Type B pancreatic cell (in vitro differentiated cells): ENCODE data around the gene CARHSP1. TPM values are rescaled to one million over a fixed set of nuclear protein-coding genes. Genes with fewer than 3 reads are reported as not detected.

ENCODE experiments used
- DNase-seq: peaks from one replicate; pipeline ENCODE4 v3.0.0; 2021; ENCODE audit warnings: mixed read lengths; ENCODE audit not compliant: unreplicated experiment; ENCODE audit errors: extremely low spot score
- H3K27ac Mint-ChIP-seq: 2 replicates; pipeline ENCODE4 v1.8.0; 2021; ENCODE audit warnings: mild to moderate bottlenecking, mixed read lengths
- H3K27me3 Mint-ChIP-seq: 2 replicates; pipeline ENCODE4 v1.8.0; 2021; ENCODE audit warnings: mixed read lengths
- H3K36me3 Mint-ChIP-seq: 2 replicates; pipeline ENCODE4 v1.8.0; 2021; ENCODE audit warnings: mixed read lengths
- H3K4me1 Mint-ChIP-seq: one replicate; pipeline ENCODE4 v1.8.0; 2021; ENCODE audit warnings: mixed read lengths; ENCODE audit not compliant: unreplicated experiment
- H3K4me3 Mint-ChIP-seq: 2 replicates; pipeline ENCODE4 v1.8.0; 2021; ENCODE audit warnings: mild to moderate bottlenecking, mixed read lengths
- H3K9me3 Mint-ChIP-seq: 2 replicates; pipeline ENCODE4 v1.8.0; 2021; ENCODE audit warnings: mixed read lengths
- CTCF ChIP-seq: fragments of 200-600 bp; sonication (generic); conservative IDR thresholded peaks from 2 replicates; pipeline ENCODE4 v1.5.0; 2021; ENCODE audit warnings: antibody characterized with exemption, mild to moderate bottlenecking
- total RNA-seq: library from RNA; stranded (reverse); gene quantifications from 2 replicates; pipeline ENCODE4 v1.2.1, GENCODE V29; 2021; ENCODE audit warnings: low replicate concordance

The CARHSP1 gene
- total RNA-seq, 1 donor from 2014 or later = 84.6 TPM

DNA sequence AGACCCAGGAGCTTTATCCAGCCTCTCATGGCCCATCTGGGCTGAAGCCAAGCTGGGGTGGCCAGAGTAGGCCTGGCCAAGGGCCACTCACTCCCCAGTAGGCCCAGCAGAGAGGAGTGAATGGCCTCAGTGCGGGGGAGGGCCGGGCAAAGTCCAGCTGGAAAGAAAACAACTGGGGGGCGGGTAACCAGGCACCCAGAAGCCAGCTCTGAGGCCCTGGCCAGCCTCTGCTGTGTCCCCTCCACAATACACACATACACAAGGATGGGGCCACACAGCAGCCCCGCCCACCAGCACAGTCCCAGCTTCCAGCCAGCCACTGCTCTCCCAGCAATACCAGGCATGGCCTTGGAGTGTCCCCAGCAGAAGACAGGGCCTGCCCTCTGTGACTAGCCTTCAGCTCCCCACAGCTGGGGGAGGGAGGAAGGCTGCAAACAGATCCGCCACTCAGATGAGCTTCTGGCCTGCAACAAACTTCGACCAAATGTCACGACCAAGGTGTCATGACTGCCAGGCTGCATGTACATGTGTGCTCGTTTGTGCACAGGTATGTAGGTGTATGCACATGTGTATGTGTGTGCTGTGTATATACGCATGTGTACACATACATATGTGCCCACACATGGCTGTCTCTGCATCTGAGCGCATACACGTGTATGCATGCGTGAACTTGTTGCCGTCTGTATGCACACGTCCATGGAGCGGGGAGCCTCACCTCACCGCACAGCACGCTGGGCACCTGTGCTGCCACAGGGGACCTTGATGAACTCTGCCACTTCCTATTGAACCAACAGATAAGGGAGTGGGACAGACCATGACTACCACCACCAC is 5.0 kb downstream of the CARHSP1 start:
- H3K27ac Mint-ChIP-seq = peak overlapping the region; percentile 78
- no peaks in the 10 kb centered on the region for H3K27me3 Mint-ChIP-seq
- no peaks in the 10 kb centered on the region for H3K9me3 Mint-ChIP-seq
- no peak for DNase-seq
- no peak for TF ChIP-seq CTCF
- H3K4me1 Mint-ChIP-seq = peaks cover 37% of the 10 kb centered on the region
- H3K4me3 Mint-ChIP-seq = peak overlapping the region; percentile 72
- peaks cover 6% of the 10 kb centered on the region for H3K36me3 Mint-ChIP-seq

- no peak for DNase-seq
- Mint-ChIP-seq H3K27ac (peak overlapping the region; percentile 66), H3K4me1 (peaks cover 35% of the 10 kb centered on the region), H3K27me3 (no peaks in the 10 kb centered on the region), H3K4me3 (peak overlapping the region; percentile 1), H3K9me3 (no peaks in the 10 kb centered on the region), H3K36me3 (peaks cover 9% of the 10 kb centered on the region)
- TF ChIP-seq CTCF = no peak
These were observed 6.3 kb downstream of the CARHSP1 start for GRCh38 chr16:8862309-8863130.

DNA sequence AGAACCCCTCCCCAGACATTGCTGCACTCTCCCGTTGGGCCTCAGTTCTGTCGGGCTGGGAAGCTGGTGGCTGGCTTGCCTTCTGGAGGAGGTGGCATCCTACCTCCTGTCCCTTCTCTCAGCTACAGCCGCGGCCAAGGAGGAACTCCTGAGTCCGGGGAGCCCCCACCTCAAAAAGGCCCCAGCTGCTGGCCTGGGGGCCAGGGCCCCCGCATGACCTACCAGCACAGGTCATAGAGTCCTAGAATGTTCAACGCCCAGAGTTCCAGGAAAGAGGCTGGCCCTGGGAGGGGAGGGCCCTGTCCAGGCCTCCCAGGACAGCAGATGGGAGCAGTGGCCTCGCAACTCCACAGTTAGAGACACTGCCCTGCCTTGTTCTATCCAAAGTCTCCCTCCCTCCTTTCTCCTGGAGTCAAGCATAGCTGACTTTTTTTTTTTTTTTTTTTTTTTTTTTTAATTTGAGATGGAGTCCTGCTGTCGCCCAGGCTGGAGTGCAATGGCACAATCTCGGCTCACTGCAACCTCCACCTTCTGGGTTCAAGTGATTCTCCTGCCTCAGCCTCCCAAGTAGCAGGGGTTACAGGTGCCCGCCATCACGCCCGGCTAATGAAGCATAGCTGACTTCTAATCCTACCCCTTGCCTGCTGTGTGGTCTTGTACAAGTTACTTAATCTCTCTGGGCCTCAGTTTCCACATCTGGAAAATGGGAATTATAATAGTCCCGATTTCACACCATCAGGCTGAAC is 7.1 kb downstream of the CARHSP1 start:
- TF ChIP-seq CTCF = no peak
- Mint-ChIP-seq H3K4me1 (peaks cover 29% of the 10 kb centered on the region), H3K27ac (peak overlapping the region; percentile 55), H3K4me3 (peak overlapping the region; percentile 28), H3K27me3 (no peaks in the 10 kb centered on the region), H3K36me3 (peaks cover 9% of the 10 kb centered on the region), H3K9me3 (no peaks in the 10 kb centered on the region)
- DNase-seq = no peak

DNA sequence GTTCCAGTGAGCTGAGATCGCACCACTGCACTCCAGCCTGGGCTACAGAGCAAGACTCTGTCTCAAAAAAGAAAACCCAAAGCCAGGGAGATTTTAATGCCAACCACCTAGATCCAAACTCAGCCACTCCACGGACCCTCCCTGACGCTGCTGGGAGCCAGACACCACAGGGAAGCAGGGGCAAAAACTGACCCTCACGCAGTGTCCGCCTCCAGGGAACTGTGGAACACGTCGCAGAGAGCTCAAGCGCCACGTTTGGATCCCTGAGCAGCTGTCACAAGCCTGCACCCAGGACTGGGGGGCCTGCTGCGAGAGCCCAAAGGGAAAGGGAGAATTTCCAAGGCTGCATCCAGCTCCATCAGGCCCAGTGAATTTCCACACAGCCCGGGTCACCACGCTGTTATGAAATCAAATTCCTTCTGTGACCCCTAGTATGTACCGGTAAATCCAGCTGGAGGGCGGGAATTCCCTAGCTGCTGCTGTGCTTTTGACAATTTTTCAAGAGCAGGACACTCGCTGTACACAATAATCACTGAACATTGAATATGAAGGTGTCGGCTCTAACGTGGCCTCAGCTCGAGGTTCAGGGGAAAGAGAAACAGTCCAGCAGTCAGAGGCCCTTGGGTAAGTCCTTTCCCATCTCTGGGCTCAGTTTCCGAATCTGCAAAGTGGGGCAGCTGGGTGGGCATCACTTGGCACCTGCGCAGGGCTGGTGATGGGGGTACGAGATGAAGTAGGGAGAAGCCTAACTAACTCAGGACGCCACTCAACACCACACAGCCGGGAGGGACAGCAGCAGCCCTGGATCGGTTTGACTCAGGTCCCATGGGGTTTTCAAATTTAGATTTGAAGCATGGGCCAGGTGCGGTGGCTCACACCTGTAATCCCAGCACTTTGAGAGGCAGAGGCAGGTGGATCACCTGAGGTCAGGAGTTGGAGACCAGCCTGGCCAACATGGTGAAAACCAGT is 8.6 kb downstream of the CARHSP1 start:
- Mint-ChIP-seq H3K4me3 (peak overlapping the region; percentile 14), H3K36me3 (peaks cover 14% of the 10 kb centered on the region), H3K27me3 (no peaks in the 10 kb centered on the region), H3K9me3 (no peaks in the 10 kb centered on the region), H3K4me1 (peaks cover 18% of the 10 kb centered on the region), H3K27ac (peak overlapping the region; percentile 62)
- TF ChIP-seq CTCF = no peak
- DNase-seq = no peak
